HepG2 (cell line): ENCODE measurements around the gene ASGR1. TPM values are rescaled to one million over a fixed set of nuclear protein-coding genes. Genes with fewer than 3 reads are reported as not detected.

ENCODE experiments used
- ARID3A ChIP-seq: IDR thresholded peaks from 2 replicates; pipeline ENCODE4 v1.6.1; 2012; ENCODE audit warnings: low read depth, low read length, improper control_type of control experiment
- ELF3 ChIP-seq: IDR thresholded peaks from 2 replicates; pipeline ENCODE4 v1.6.1; 2016; ENCODE audit warnings: missing genetic modification reagents, missing compliant biosample characterization
- HDAC1 ChIP-seq: sonication (generic); formaldehyde crosslinking; IDR thresholded peaks from 2 replicates; pipeline ENCODE4 v1.5.1; 2020; ENCODE audit warnings: mild to moderate bottlenecking, missing genetic modification reagents
- HNF1B ChIP-seq: sonication (generic); formaldehyde crosslinking; IDR thresholded peaks from 2 replicates; pipeline ENCODE4 v1.5.1; 2020; ENCODE audit warnings: mild to moderate bottlenecking, moderate library complexity, missing genetic modification reagents
- MXI1 ChIP-seq: IDR thresholded peaks from 3 replicates; pipeline ENCODE4 v1.6.1; 2012; ENCODE audit warnings: low read depth, low read length, inconsistent platforms, borderline replicate concordance
- PTBP1 ChIP-seq: fragments of 200-400 bp; formaldehyde crosslinking; IDR thresholded peaks from 2 replicates; pipeline ENCODE4 v1.6.1; 2018; ENCODE audit warnings: low read length, low read depth; ENCODE audit not compliant: poor library complexity, severe bottlenecking
- STAG1 ChIP-seq: sonication (generic); formaldehyde crosslinking; IDR thresholded peaks from 2 replicates; pipeline ENCODE4 v1.4.0; 2020; ENCODE audit warnings: missing genetic modification reagents
- ZBTB2 ChIP-seq: sonication (generic); formaldehyde crosslinking; IDR thresholded peaks from 2 replicates; pipeline ENCODE4 v1.8.0; 2022; ENCODE audit warnings: low read depth, missing genetic modification reagents
- ZNF280D ChIP-seq: sonication (generic); formaldehyde crosslinking; IDR thresholded peaks from 2 replicates; pipeline ENCODE4 v1.5.1; 2020; ENCODE audit warnings: mild to moderate bottlenecking, missing genetic modification reagents
- ZNF616 ChIP-seq: sonication (generic); formaldehyde crosslinking; IDR thresholded peaks from 2 replicates; pipeline ENCODE4 v1.5.0; 2020; ENCODE audit warnings: low read depth, mild to moderate bottlenecking, missing genetic modification reagents
- ZNF709 ChIP-seq: sonication (generic); formaldehyde crosslinking; IDR thresholded peaks from 2 replicates; pipeline ENCODE4 v1.5.0; 2020; ENCODE audit warnings: mild to moderate bottlenecking, missing genetic modification reagents
- ZNF710 ChIP-seq: sonication (generic); formaldehyde crosslinking; IDR thresholded peaks from 2 replicates; pipeline ENCODE4 v1.5.0; 2020; ENCODE audit warnings: mild to moderate bottlenecking, missing genetic modification reagents, borderline replicate concordance
- ZNF772 ChIP-seq: sonication (generic); formaldehyde crosslinking; IDR thresholded peaks from 2 replicates; pipeline ENCODE4 v1.5.0; 2020; ENCODE audit warnings: mild to moderate bottlenecking, missing genetic modification reagents
- ZSCAN30 ChIP-seq: sonication (generic); formaldehyde crosslinking; IDR thresholded peaks from 2 replicates; pipeline ENCODE4 v1.5.0; 2020; ENCODE audit warnings: mild to moderate bottlenecking, missing genetic modification reagents
- polyA plus RNA-seq, 8 experiments: library from polyadenylated mRNA; depleted of rRNA in 3 of 8; stranded (reverse) in 7 of 8; unstranded in 1 of 8; fragments of >200 nt; fragmentation: Illumina TruSeq in 4 of 8; extraction: Trizol in 4 of 8; gene quantifications; 2 replicates each; pipeline versions ENCODE4 v1.2.1 to v1.2.3, GENCODE V29; 2011 to 2016; ENCODE audit warnings: low read depth in 4 of 8, missing spikeins in 1 of 8, mixed read lengths in 1 of 8; ENCODE audit not compliant: insufficient read depth in 1 of 8
- total RNA-seq, 5 experiments: library from RNA; depleted of rRNA; stranded (reverse); fragments of >200 nt; fragmentation: Illumina TruSeq; extraction: Trizol; gene quantifications; 2 replicates each; pipeline ENCODE4 v1.2.3, GENCODE V29; 2016; ENCODE audit warnings: low read depth in 1 of 5
- TF ChIP-seq, protein P1 (sequence below): sonication (generic); formaldehyde crosslinking; IDR thresholded peaks from 2 replicates; pipeline ENCODE4 v1.8.1; 2022; ENCODE audit warnings: mild to moderate bottlenecking, missing genetic modification reagents

Gene ASGR1
- total and polyA plus RNA-seq, 2 of the 13 experiments (the other 11 are each of a cell fraction or from before 2014, with no cell fraction given) = 353 to 796 TPM

- TF ChIP-seq ZNF710 (CRISPR knock-in tag) (peak; percentile 72; the same call in 1 of the 2 replicates), ZNF709 (peak; percentile 43; the same call in 1 of the 2 replicates), HDAC1 (CRISPR knock-in tag) (peak; percentile 56; the same call in 1 of the 2 replicates), STAG1 (CRISPR knock-in tag) (peak; percentile 71), HNF1B (0 out of 2 replicates have a peak, but pooled peaks have one; percentile 27), ZSCAN30 (CRISPR knock-in tag) (0 out of 2 replicates have a peak, but pooled peaks have one; percentile 40), ZNF616 (0 out of 2 replicates have a peak, but pooled peaks have one; percentile 13), ZNF772 (CRISPR knock-in tag) (0 out of 2 replicates have a peak, but pooled peaks have one; percentile 23), MXI1 (peak; percentile 30; the same call in 1 of the 3 replicates), PTBP1 (peak; percentile 37), ZNF280D (CRISPR knock-in tag) (peak; percentile 73), ZBTB2 (CRISPR knock-in tag) (no peak), ARID3A (no peak), ELF3 (CRISPR knock-in tag) (peak; percentile 59; the same call in 1 of the 2 replicates)
- TF ChIP-seq, protein P1, sequence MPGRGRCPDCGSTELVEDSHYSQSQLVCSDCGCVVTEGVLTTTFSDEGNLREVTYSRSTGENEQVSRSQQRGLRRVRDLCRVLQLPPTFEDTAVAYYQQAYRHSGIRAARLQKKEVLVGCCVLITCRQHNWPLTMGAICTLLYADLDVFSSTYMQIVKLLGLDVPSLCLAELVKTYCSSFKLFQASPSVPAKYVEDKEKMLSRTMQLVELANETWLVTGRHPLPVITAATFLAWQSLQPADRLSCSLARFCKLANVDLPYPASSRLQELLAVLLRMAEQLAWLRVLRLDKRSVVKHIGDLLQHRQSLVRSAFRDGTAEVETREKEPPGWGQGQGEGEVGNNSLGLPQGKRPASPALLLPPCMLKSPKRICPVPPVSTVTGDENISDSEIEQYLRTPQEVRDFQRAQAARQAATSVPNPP (CRISPR knock-in tag) = no peak
Measured at GRCh38 chr17:7177191-7177953, 1.8 kb downstream of the ASGR1 start (continued).
